ENCODE data around the gene ZNF248.
A peak's percentile ranks its signal among the peaks of the same experiment; 100 is the strongest.
"Not testable (repeated sequence)": the region's sequence is repeated elsewhere in the genome, so short reads cannot be mapped to it uniquely, and the experiment has no call there.

The ZNF248 gene

DNA sequence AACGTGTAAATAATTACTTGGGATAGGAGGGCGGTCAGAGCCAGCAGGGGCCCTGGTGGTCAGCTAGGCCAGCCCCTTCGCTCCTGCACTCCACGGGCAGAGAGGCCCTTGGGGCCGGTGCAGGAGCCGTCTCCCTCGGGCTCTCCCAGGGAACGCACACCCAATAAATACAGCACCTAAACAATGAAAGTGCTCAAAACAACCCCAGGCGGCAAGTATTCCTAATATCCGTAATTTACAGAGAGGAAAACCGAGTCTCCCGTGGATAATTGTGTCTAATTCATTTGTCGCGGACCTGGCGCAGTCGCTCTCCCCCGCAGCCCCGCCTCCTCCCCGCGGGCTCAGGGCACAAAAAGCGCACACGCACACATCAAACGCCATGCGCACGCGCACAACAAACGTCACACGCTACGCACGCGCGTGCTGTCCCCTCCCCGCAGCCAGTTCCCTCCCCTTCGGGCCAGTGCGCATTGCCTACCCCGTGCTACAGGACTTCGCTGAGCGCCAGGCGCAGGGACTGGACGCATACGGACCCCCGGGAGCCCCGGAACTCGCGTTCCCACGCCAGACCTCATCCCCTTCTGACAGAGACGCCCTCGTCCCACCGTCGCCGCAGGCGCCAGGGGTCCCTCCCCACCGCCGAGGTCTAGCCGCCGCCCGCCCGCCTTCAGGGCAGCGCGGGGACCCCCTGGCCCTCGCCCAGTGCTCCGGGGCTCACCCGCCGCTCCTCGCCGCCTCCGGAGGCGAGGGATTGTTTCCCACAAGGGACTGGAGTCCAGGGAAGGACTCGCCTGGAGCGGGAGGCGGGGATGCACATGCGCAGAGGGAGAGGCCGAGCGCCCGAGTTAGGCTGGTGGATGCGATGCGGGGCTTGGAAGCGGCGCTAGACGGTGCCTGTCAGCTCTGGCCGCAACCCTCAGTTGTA is at the start of gene ZNF248:
Gene ZNF248, minus strand, starts transcription at position 324 of the 925 bp plus-strand sequence. CDS start 1,300 bp downstream, outside the sequence.
- peak; percentile 58 to 97 (median 92) for DNase-seq

DNA sequence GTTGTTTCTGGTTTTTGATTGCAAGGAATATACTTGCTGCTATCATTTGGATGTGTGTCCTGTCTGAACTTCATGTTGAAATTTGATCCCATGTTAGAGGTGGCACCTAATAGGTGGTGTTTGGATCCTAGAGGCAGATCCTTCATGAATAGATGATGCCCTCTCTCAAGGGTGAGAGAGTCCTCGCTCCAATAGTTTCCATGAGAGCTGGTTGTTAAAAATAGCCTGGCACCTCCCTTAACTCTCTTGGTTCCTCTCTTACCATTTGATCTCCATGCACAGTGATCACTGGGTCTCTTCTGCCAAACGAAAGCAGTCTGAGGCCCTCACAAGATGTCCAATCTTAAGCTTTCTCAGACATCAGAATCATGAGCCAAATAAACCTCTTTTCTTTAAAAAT is 49.0 kb upstream of the ZNF248 start:
- DNase-seq, result no peak

DNA sequence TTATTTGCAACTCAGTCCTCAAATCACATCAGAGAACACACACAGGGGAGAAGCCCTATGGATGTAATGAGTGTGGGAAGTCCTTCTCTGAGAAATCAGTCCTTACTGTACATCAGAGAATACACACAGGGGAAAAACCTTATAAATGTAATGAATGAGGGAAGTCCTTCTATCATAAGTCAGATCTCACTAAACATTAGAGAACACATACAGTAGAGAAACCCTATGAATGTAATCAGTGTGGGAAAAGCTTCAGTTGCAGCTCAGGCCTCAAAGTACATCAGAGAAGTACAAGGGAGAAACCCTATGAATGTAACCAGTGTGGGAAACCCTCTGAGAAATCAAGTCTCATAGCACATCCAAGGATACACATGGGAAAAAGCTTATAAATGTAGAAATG is 39.0 kb upstream of the ZNF248 start:
- no peak for DNase-seq

DNA sequence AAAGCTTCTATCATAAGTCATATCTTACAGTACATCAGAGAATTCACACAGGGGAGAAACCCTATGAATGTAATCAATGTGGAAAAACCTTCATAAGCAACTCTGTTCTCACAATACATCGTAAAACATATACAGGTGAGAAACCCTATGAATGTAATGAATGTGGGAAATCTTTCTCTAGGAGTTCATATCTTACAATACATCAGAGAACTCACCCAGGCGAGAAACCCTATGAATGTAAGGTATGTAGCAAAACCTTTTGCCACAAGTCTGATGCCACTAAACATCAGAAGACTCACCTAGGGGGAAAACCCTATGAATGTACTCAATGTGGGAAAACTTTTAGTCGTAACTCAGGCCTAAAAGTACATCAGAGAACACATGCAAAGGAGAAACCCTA is 38.3 kb upstream of the ZNF248 start:
- DNase-seq, result no peak

DNA sequence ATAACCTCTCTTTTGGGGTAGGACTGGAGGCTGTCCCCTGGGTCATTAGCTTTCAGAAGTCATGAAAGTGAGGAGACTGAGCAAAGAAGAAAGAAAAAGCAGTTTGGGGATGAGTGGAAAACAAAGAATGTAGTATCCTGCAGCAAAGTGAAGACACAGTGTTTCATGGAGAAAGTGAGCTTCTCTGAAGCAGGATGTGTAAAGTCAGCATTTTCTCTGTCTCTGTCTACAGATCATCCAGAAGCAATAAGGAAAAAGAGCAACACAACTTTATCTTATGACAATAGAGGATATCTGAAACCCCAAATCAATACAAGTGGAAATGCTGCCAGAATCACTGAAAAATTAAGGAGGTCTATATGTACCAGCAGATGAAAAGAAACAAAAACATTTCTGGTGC is 28.4 kb upstream of the ZNF248 start:
- no peak for DNase-seq

DNA sequence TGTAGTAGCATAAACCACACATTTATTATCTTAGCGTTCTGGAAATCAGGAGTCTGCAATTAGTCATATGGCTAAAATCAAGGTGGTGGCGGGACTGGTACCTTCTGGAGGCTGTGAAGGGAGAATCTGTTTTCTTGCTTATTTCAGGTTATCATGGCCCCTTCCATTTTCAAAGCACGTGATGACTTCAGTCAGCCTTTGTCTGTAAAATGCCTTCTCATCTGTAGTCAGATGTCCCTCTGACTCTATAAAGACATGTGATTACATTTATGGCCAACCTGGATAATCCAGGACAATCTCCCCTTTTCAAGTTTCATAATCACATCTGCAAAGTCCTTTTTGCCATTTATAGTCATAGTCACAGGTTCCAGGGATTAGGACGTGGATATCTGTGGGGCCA is 15.5 kb upstream of the ZNF248 start:
- no peak for DNase-seq

DNA sequence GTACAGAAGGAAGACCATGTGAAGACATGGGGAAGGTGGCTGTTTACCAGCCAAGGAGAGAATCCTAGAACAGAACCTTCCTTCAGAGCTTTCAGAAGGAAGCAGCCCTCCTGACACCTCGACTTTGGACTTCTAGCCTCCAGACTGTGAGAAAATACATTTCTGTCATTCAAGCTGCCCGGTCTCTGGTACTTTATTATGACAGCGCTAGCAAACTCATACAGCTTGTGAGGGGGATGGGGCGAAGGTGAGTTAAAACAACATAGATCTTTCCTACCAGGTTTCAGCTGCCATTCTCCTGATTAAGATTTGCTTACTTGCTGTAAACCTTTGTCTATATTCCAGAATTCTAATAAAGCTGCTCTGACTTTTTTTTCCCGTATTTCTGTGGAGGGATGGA is 14.9 kb upstream of the ZNF248 start:
- DNase-seq, result no peak

DNA sequence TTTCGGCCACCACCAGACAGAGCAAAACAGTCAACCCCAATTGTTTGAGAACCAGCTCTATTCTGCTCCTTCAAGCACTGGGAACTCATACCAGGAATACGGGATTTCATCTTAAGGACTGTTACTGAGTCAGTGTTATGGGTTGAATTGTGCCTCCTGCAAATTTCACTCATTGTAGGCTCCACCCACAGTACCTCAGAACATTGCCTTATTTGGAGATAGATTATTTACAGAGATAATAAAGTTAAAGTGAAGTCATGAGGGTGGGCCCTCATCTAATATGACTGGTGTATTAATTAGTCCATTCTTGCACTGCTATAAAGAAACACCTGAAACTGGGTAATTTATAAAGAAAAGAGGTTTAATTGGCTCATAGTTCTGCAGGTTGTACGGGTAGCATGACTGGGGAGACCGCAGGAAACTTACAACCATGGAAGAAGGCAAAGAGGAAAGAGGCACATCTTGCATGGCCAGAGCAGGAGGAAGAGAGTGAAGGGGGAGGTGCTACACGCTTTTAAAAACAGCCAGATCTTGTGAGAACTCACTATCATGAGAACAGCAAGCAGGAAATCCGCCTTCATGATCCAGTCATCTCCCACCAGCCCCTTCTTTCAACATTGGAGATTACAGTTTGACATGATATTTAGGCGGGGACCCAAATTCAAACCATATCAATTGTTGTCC is 14.3 kb upstream of the ZNF248 start:
- no peak for DNase-seq

DNA sequence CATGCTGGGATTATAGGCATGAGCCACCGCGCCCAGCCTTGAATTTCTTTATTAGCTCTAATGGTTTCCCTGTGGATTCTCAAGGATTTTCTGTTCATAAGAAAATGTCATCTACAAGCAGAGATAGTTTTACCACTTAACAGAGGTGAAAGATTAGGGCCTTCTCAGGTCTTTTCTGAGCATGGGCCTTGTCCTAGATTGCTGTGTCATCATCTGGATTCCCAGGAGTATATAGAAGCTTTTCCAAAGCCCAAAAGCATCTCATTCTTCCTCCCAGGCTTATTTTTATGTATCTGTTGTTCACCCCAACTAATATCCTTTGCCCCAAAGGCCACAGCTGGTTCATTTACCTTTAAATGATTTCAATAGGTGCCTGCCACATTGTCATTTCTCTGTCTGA is 13.7 kb upstream of the ZNF248 start:
- DNase-seq, result no peak

DNA sequence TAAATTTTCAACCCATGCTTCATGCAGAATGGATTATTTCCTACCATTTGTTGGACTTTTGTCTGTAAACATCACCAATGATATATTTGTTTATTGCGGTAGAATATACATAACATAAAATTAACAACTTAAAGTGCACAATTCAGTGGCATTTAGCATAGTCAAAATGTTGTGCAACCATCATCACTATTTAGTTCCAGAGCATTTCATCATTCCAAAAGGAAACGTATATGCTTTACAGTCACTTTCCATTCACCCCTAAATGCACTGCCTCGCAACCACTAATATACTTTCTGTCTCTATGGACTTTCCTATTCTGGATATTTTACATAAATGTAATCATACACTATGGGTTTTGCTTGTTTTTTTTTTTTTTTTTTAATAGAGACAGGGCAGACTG is 11.4 kb upstream of the ZNF248 start:
- DNase-seq, result no peak

DNA sequence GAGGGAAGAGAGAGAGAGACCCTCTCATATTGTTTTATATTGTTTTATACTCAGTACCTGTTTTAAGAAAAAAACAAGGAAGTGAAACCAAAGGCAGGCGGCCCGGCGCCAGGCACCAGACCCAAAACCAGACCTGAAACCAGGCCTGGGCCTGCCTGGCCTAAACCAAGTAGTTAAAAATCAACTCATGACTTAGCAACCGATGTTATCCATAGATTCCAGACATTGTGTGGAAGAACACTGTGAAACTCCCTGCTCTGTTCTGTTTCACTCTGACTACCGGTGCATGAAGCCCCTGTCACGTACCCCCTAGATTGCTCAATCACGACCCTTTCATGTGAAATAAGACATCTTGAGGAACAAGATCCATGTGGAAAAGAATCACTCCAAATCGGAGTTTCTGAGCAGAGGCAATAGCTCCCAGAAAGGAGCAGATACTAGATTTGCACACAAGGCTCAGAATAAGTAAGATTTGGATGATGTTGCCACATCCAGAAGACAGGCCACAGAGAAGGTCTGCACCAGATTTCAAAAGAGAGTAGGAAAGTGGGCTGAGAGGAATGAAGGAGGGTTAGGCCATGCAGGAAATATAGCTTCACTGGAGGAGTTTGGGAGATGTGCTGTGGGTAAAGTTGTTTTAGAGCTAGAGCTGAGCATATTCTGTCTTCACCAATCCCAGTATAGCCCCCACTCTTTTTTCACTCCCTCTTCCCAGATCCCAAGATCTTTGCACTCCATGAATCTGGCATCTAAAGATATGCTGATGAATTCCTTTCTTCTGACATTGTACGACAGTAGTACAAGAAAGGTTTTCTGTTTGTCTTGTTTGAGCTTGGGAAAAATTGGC is 8.8 kb upstream of the ZNF248 start:
- peak in 3 of 56 donors; percentile 1 to 9 (median 3) for DNase-seq

DNA sequence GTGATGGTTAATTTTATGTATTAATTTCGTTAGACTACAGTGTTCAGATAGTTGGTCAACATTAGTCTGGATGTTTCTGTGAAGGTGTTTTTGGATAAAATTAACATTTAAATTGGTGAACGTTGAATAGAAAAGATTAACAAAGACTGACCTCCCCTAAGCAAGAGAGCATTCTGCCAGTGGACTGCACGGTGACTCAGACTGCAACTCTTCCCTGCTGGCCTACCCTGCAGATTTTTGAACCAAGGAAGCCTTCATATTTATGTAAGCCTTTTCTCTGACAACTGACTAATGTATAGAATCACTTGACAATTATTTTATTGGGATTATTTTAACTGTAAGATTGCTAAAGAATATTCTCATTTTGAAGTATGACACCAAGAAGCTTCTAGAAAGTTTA is 7.9 kb upstream of the ZNF248 start:
- no peak for DNase-seq

DNA sequence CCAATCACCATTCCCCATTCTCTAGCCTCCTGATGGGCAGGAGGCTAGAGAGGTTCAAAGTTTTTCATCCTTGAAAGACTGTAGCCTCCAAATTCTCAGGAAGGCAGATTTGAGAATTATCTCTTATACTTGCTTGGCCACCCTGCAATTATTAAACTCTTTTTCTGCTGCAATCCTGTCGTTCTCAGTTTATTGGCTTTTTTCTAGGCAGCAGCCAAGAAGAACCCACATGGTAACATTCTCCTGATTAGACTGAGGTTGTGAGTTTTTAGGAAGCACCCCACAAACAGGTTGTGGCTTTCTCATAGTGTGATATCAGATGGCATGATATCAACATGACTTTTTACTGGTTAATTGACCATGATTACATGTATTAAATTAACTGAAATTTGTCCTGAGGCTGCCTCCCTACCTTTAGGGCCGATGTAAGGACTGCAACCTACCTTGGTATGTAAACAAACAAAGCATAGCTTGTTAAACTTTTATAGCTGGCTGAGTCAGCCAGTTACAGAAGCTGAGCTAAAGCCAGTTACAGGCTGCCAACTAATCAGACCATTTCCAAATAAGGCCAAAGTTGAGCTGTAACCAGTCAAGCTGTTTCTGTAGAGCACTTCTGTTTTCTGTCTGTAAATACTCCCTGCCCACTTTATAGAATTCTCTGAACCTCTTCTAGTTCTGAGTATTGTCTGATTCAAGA is 3.2 kb upstream of the ZNF248 start:
- no peak for DNase-seq

DNA sequence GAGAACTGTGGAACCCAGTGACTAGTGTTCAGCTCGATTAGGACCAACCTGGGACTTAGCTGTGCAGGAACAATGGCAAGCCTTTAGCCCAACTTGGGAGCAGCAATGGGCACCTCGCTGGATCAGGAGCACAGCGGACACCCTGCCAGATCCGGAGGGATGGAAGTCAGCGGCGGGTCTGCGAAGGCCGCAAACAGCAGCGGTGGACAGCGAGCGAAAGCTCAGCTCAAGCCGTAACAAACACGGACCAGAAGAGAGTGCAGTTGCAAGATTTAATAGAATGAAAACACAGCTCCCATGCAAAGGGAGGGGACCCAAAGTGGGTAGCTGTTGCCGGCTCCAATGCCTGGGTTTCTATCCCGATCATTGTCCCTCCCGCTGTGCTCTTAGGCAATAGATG is 1.9 kb upstream of the ZNF248 start:
- DNase-seq, result not testable (repeated sequence)

DNA sequence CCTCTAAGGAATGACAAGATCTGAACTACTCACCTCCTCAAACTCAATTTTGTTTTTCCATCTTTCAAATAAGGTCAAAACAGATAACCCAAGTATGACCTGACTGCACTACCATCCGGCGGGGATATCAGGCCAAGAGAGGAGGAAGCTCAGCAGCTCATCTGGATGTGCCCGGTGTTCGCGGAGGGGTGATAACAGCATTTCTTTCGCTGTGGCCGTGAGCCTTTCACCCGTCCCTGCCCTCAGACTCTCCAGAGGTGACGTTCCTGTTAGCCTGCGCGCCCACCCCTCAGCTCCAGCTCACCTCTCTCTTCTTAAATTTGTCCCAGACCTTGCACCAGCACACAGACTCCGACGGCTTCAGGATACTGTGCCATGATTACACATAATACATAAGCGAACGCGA is 526 bp downstream of the ZNF248 start:
- DNase-seq, result peak in 21 of 56 donors; percentile 22 to 65 (median 42)

DNA sequence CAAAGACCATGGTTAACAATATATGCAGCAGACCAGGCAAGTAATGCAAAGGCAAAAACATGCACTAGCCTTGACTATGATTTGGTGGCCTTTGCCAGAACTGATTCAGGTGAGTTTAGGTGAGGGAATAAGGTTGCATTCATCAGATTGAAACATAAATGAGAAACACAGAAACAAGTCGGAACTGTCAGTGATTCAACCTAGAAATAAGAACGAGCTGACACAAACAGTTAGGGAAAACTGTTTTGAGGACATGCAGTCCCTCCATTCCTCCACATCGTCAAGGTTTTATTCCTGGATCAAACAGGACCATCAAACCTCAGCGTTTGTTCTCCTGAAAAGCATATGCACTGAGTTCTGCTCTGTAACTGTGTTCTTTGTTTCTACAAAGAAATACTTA is 1.8 kb downstream of the ZNF248 start:
- DNase-seq, result no peak

DNA sequence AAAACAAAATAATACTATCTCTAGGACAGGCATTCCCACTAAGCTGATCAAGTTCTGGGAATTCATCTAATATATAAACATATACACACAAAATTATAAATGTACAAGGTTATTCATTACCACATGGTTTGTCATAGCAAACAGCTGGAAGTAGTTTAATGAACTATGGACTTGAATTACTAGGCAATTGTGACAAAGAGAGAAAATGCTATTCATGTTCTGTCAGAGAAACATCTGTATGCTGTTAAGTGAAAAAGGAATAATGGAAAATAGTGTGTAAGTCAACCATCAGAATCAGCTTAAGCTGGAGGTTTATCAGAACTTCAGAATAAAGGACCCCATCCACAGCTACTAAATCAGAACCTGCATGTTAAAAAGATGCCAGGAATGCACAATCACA is 2.8 kb downstream of the ZNF248 start:
- no peak for DNase-seq

DNA sequence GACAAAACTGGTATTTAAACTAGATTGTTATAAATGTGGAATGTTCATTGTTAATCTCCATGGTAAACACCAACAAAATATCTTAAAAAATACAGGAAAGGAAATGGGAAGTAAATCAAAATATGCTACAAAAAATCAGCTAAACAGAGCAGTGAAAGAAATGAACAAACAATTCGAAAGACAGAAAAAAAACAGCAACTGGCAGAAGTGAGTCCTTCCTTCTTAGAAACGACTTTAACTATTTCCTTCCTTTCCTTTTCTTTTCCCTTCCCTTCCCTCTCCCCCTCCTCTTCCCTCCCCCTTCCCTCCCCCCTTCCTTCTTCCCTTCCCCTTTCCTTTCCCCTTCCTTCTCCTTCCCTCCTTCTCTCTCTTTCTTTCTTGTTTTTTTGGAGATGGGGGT is 12.8 kb downstream of the ZNF248 start:
- no peak for DNase-seq

DNA sequence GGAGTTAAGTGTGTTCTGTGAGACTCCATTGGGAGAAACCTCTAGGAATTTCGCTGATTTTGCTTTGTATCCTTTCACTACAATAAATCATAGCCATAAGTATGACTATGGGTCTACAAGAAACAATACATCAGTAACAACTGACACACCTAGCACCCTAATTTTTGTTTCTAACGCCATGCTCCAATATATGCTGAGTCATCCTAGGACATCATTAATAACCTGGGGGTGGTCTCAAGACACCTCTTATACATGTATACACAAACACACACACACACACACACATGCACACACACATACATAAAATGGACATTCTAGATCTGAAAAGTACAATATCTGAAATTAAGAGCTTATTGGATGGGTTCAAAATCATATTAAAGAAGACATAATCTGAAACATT is 18.2 kb downstream of the ZNF248 start:
- no peak for DNase-seq

DNA sequence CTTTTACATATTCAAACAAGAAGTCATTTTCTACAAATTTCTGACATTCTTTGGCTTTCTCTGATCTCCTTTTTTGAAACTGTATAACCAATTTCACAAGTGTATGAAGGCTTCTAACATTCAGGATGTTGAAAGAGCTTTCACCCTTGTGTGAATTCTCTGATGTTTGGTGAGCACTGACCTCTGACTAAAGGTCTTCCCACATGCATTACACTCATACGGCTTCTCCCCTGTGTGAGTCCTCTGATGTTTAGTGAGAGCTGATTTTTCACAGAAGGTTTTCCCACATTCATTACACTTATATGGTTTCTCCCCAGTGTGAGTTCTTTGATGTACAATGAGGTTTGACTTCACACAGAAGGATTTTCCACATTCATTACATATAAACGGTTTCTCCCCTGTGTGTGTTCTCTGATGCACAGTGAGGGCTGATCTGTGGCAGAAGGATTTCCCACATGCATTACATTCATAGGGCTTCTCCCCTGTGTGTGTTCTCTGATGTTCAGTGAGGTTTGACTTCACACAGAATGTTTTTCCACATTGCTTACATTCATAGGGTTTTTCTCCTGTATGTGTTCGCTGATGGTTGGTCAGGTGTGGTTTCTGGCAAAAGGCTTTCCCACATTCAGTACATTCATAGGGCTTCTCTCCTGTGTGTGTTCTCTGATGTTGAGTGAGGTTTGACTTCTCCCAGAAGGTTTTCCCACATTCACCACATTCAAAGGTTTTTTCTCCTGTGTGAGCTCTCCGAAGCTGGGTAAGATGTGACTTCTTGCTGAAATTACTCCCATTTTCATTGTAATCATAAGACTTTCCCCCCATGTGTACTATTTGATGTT is 25.7 kb downstream of the ZNF248 start:
- DNase-seq, result no peak

Data from amygdala (tissue), 56 donors.